GM12865 (cell line): Measurements from ENCODE around the gene ATG4D.
"Not testable (repeated sequence)": the region's sequence is repeated elsewhere in the genome, so short reads cannot be mapped to it uniquely, and the experiment has no call there.

ENCODE experiments used
- DNase-seq: peaks from one replicate; pipeline ENCODE4 v3.0.0; 2010; ENCODE audit warnings: low read depth
- H3K4me3 ChIP-seq: 2 replicates; pipeline ENCODE4 v1.5.1; 2011; ENCODE audit warnings: mild to moderate bottlenecking, low read depth, low read length, control low read depth
- CTCF ChIP-seq: IDR thresholded peaks from 2 replicates; pipeline ENCODE4 v1.5.1; 2011; ENCODE audit warnings: low read length, control low read depth, low read depth, inconsistent platforms; ENCODE audit not compliant: insufficient read depth; ENCODE audit errors: missing control alignments

ATG4D gene

GRCh38 chr19:10567656-10568055, 24.0 kb downstream of the ATG4D start:
- TF ChIP-seq CTCF = no peak
- no peak for DNase-seq
- peak overlapping the region; percentile 54 for H3K4me3 ChIP-seq

GRCh38 chr19:10568062-10568825, 24.5 kb downstream of the ATG4D start:
- TF ChIP-seq CTCF = no peak
- peak overlapping the region; percentile 54 for H3K4me3 ChIP-seq
- peak; percentile 69 for DNase-seq

GRCh38 chr19:10568826-10569651, 25.3 kb downstream of the ATG4D start, which contains the start of gene CDKN2D:
CDKN2D (minus strand) TSS chr19:10568979; CDS start chr19:10568653, 326 bp downstream.
- no peak for TF ChIP-seq CTCF
- DNase-seq = peak; percentile 100
- H3K4me3 ChIP-seq = peak within 1 kb of the TSS; percentile 76

GRCh38 chr19:10573793-10574192, 30.1 kb downstream of the ATG4D start:
- H3K4me3 ChIP-seq, DNase-seq: not testable (repeated sequence)

- no peak for TF ChIP-seq CTCF
- no peak for DNase-seq
- no peak overlapping the region for H3K4me3 ChIP-seq
These were observed 30.8 kb downstream of the ATG4D start for GRCh38 chr19:10574462-10574861.

- no peak for DNase-seq
- H3K4me3 ChIP-seq = no peak overlapping the region
- TF ChIP-seq CTCF = no peak
These were observed 31.5 kb downstream of the ATG4D start for GRCh38 chr19:10575011-10575716.

- TF ChIP-seq CTCF = no peak
- H3K4me3 ChIP-seq = no peak overlapping the region
- DNase-seq = no peak
These were observed 34.2 kb downstream of the ATG4D start for GRCh38 chr19:10577951-10578350.
